ENCODE results near the gene NKAIN4.

The NKAIN4 gene

DNA sequence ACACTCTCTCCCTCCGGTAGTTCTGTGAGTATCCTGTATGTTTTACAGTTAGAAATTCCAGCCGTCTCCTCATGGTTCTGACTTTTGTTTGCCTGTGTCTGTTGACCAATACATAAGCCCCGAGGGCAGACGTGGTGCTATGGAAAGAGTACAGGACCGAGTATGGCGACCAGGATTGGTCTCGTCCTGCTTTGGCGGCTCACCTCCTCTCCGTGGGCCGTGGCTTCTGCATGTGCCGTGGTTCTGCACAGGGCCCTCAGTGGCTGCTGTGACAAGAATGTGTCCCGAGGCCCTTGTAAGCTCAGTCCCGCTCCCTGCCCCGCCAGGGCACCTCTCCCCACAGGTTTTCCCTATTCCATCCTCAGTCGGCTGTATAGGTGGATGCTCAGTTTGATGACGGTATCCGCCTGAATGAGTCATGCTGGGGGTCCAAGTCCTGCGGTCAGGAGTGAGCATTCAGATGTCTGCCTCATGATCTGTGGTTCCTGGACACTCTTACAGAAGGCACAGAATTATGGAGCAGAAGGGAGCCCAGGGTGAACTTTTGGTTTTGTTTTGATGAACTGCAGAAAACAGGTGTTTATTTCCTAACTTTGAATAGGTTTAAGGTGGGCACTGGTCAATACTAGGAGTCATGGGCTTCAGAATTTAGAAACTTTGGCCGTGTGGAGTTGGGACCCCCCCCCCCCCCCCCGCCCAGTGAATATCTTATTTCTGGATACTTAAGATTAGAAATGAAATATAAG lies 19.5 kb upstream of the NKAIN4 start:
- TF ChIP-seq, protein P1, sequence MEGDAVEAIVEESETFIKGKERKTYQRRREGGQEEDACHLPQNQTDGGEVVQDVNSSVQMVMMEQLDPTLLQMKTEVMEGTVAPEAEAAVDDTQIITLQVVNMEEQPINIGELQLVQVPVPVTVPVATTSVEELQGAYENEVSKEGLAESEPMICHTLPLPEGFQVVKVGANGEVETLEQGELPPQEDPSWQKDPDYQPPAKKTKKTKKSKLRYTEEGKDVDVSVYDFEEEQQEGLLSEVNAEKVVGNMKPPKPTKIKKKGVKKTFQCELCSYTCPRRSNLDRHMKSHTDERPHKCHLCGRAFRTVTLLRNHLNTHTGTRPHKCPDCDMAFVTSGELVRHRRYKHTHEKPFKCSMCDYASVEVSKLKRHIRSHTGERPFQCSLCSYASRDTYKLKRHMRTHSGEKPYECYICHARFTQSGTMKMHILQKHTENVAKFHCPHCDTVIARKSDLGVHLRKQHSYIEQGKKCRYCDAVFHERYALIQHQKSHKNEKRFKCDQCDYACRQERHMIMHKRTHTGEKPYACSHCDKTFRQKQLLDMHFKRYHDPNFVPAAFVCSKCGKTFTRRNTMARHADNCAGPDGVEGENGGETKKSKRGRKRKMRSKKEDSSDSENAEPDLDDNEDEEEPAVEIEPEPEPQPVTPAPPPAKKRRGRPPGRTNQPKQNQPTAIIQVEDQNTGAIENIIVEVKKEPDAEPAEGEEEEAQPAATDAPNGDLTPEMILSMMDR (IDR thresholded peaks at IDR 0.05; ENCODE audit: low read depth, low read length, poor library complexity, severe bottlenecking): no peak
- TF ChIP-seq EZH2phosphoT487 (IDR thresholded peaks at IDR 0.05; ENCODE audit: borderline replicate concordance, low read length): no peak
- Histone ChIP-seq H3K4me3 (ENCODE audit: low read length) (peak overlapping the region; percentile 99), H3K4me1 (ENCODE audit: control insufficient read depth, low read length) (peaks cover 12% of the 10 kb centered on the region), H3F3A (ENCODE audit: control insufficient read depth, insufficient read depth) (no peaks in the 10 kb centered on the region), H3K79me2 (ENCODE audit: control insufficient read depth, low read length) (peaks cover 46% of the 10 kb centered on the region), H4K20me1 (ENCODE audit: control insufficient read depth, insufficient read depth, low read depth, low read length) (peaks cover 12% of the 10 kb centered on the region), H3K36me3 (ENCODE audit: control insufficient read depth, low read length) (peaks cover 29% of the 10 kb centered on the region), H3K4me2 (ENCODE audit: low read length) (peak overlapping the region; percentile 99), H3K9me2 (replicated peaks; ENCODE audit: control insufficient read depth, low read length) (no peaks in the 10 kb centered on the region), H3K27ac (ENCODE audit: low read depth, low read length) (no peak overlapping the region; the same call in 1 of the 2 replicates), H3K27me3 (ENCODE audit: control insufficient read depth, low read length) (no peaks in the 10 kb centered on the region), H3K9me3 (ENCODE audit: control insufficient read depth, insufficient read depth, low read length) (no peaks in the 10 kb centered on the region)

DNA sequence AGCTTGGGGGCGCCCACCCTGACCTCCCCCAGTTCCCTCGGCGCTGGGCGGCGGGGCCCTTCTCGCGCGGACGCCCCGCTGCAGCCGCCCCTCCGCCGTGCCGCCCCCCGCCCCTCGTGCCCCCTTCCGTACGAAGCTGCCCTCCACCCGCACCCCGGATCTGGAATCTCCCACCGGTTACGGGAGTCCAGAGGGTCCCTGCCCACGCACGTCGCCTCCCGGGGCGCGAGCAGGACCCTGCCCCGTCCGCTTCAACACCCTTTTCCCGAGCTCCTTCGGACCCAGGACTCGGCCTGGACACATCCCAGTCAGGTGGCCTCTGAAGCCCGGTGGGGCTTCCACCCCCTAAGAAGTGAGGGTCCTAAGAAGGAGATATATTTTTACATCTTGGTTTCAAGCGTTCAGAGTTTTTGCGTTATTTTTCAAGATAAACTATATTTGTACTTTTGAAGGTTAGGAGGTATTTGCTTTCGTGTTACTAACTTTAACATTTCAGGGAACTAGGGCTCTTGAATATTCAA lies 18.9 kb upstream of the NKAIN4 start:
- Histone ChIP-seq H3K9me3 (ENCODE audit: control insufficient read depth, insufficient read depth, low read length) (no peaks in the 10 kb centered on the region), H3K9me2 (replicated peaks; ENCODE audit: control insufficient read depth, low read length) (no peaks in the 10 kb centered on the region), H3K27me3 (ENCODE audit: control insufficient read depth, low read length) (no peaks in the 10 kb centered on the region), H3K4me3 (ENCODE audit: low read length) (peak overlapping the region; percentile 99), H3K4me1 (ENCODE audit: control insufficient read depth, low read length) (peaks cover 12% of the 10 kb centered on the region), H3K27ac (ENCODE audit: low read depth, low read length) (no peak overlapping the region; the same call in 1 of the 2 replicates), H4K20me1 (ENCODE audit: control insufficient read depth, insufficient read depth, low read depth, low read length) (peaks cover 12% of the 10 kb centered on the region), H3K4me2 (ENCODE audit: low read length) (peak overlapping the region; percentile 99), H3K79me2 (ENCODE audit: control insufficient read depth, low read length) (peaks cover 46% of the 10 kb centered on the region), H3K36me3 (ENCODE audit: control insufficient read depth, low read length) (peaks cover 26% of the 10 kb centered on the region), H3F3A (ENCODE audit: control insufficient read depth, insufficient read depth) (no peaks in the 10 kb centered on the region)
- no peak for TF ChIP-seq EZH2phosphoT487 (IDR thresholded peaks at IDR 0.05; ENCODE audit: borderline replicate concordance, low read length)
- TF ChIP-seq, protein P1 (IDR thresholded peaks at IDR 0.05; ENCODE audit: low read depth, low read length, poor library complexity, severe bottlenecking): no peak

DNA sequence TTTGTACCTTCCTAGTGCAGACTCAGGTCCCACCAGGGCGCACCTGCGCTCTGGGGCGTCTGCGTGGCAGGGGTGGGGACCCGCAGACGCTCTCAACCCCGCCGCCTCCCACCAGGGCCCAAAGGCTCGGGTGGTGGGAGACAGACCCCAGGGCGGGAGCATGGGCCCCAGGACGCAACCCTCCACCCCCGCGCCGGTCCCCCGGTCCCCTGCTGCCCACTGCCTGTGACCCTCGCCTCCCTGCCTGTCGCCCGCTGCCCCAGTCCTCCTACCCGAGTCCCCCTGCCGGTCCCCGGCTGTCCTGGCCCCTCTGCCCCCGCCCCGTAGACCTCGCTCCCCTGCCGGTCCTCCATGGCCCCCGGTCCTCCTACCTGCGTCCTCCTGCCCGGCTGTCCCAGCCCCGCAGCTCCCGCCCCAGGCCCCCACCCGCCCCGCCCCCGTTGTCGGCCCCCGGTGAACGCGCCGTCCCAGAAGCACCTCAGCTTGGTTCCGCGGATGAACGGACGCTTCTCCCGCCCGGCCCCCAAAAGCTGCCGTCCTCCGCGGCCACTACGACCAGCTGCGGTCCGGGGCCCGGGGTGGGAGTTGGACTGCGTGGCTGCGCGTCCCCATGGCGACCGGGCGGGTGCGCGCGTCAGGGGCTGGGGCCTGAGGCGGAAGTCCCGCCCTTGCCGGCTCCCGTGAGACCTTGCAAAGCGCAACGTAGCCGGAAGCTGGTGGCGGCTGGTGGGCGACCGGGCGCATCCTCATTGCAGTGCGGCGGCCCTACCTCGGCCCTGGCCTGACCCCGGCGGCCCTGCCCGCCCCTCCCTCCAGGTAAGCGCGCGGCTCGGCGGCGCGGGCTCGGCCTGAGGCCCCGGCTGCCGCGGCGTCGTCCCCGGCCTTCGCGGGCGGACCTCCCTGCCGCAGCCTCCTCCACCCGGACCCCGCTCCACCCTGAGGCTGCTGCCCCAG lies 18.1 kb upstream of the NKAIN4 start, which contains the start of gene ARFGAP1:
ARFGAP1 (plus strand) TSS at position 709 of the 954 bp plus-strand sequence. CDS start 2,768 bp downstream, outside the sequence.
- Histone ChIP-seq H3K27ac (ENCODE audit: low read depth, low read length) (no peak within 1 kb of the TSS; the same call in 1 of the 2 replicates), H3K79me2 (ENCODE audit: control insufficient read depth, low read length) (peaks cover 46% of the 10 kb centered on the region)

More for the DNA sequence above, 18.1 kb upstream of the NKAIN4 start, which contains the start of gene ARFGAP1:
- no peaks in the 10 kb centered on the region for H3F3A ChIP-seq (ENCODE audit: control insufficient read depth, insufficient read depth)
- no peaks in the 10 kb centered on the region for H3K9me3 ChIP-seq (ENCODE audit: control insufficient read depth, insufficient read depth, low read length)
- TF ChIP-seq, protein P1 (IDR thresholded peaks at IDR 0.05; ENCODE audit: low read depth, low read length, poor library complexity, severe bottlenecking): no peak
- no peak for TF ChIP-seq EZH2phosphoT487 (IDR thresholded peaks at IDR 0.05; ENCODE audit: borderline replicate concordance, low read length)
- H3K36me3 ChIP-seq (ENCODE audit: control insufficient read depth, low read length): peaks cover 20% of the 10 kb centered on the region
- no peaks in the 10 kb centered on the region for H3K9me2 ChIP-seq (replicated peaks; ENCODE audit: control insufficient read depth, low read length)
- no peaks in the 10 kb centered on the region; the same call in 1 of the 2 replicates for H3K27me3 ChIP-seq (ENCODE audit: control insufficient read depth, low read length)
- H3K4me1 ChIP-seq (ENCODE audit: control insufficient read depth, low read length): peaks cover 12% of the 10 kb centered on the region
- peaks cover 12% of the 10 kb centered on the region for H4K20me1 ChIP-seq (ENCODE audit: control insufficient read depth, insufficient read depth, low read depth, low read length)
- H3K4me3 ChIP-seq (ENCODE audit: low read length): peak within 1 kb of the TSS; percentile 99
- peak within 1 kb of the TSS; percentile 99 for H3K4me2 ChIP-seq (ENCODE audit: low read length)

All from DOHH2 (cell line).